GM19452 (cell line): ENCODE results near the gene ZNF229.
"Not testable (repeated sequence)": the region's sequence is repeated elsewhere in the genome, so short reads cannot be mapped to it uniquely, and the experiment has no call there.

ENCODE experiments used
- ATAC-seq: cut with Tn5 transposase; IDR thresholded peaks from one replicate; pipeline ENCODE4 v1.9.1; 2021; ENCODE audit not compliant: unreplicated experiment

Gene ZNF229

GRCh38 chr19:44447916-44448674 is at the start of gene ZNF229:
Gene ZNF229 (minus strand): TSS chr19:44448472. CDS start chr19:44442847, 5,625 bp downstream.
- ATAC-seq, result no peak

- ATAC-seq, result no peak
Measured at GRCh38 chr19:44496711-44497110, 48.4 kb upstream of the ZNF229 start.

GRCh38 chr19:44476559-44477408 is 28.5 kb upstream of the ZNF229 start:
- ATAC-seq, result no peak

- ATAC-seq, result not testable (repeated sequence)
Measured at GRCh38 chr19:44468730-44469129, 20.5 kb upstream of the ZNF229 start.

GRCh38 chr19:44462600-44463286 is 14.5 kb upstream of the ZNF229 start:
- ATAC-seq, result not testable (repeated sequence)

GRCh38 chr19:44456016-44456415 is 7.7 kb upstream of the ZNF229 start:
- not testable (repeated sequence) for ATAC-seq

GRCh38 chr19:44455100-44455499 is 6.8 kb upstream of the ZNF229 start:
- ATAC-seq, result no peak

- ATAC-seq, result no peak
Measured at GRCh38 chr19:44452367-44452766, 4.1 kb upstream of the ZNF229 start.

GRCh38 chr19:44451687-44452086 is 3.4 kb upstream of the ZNF229 start:
- ATAC-seq, result no peak

- ATAC-seq, result no peak
Measured at GRCh38 chr19:44438441-44438840, 9.8 kb downstream of the ZNF229 start.

- no peak for ATAC-seq
Measured at GRCh38 chr19:44435441-44435840, 12.8 kb downstream of the ZNF229 start.

GRCh38 chr19:44430956-44431355 is 17.3 kb downstream of the ZNF229 start:
- no peak for ATAC-seq

- ATAC-seq, result not testable (repeated sequence)
Measured at GRCh38 chr19:44415553-44415952, 32.7 kb downstream of the ZNF229 start.

GRCh38 chr19:44401139-44402115 is 46.8 kb downstream of the ZNF229 start, which contains the start of gene ZNF285:
Gene ZNF285 (minus strand): TSS chr19:44401608. CDS start chr19:44397213, 4,395 bp downstream.
- ATAC-seq, result no peak

- ATAC-seq, result not testable (repeated sequence)
Measured at GRCh38 chr19:44389268-44389667, 59.0 kb downstream of the ZNF229 start.
